Urothelium cell line (cell line): ENCODE measurements around the gene MRPL14.

ENCODE experiments used
- DNase-seq: peaks from one replicate; pipeline ENCODE4 v3.0.0; 2011; ENCODE audit warnings: low spot score, mixed read lengths
- FAIRE-seq: peaks from 2 replicates; lab custom pipeline; 2011; peaks lifted over from hg19 to GRCh38; lab: Jason Lieb, UNC

MRPL14 gene

GRCh38 chr6:44127186-44128019 is at the start of gene MRPL14, which contains the start of gene TMEM63B:
TSS of gene MRPL14 (minus strand) at chr6:44127452. CDS start at chr6:44116611, 10,841 bp downstream.
TSS of gene TMEM63B (plus strand) at chr6:44127554. CDS start at chr6:44134585, 7,031 bp downstream.
- DNase-seq, result peak; percentile 99
- no peak for FAIRE-seq

- no peak for FAIRE-seq
- no peak for DNase-seq
Observed at GRCh38 chr6:44176130-44176761, 49.0 kb upstream of the MRPL14 start.

- no peak for FAIRE-seq
- peak; percentile 82 for DNase-seq
Observed at GRCh38 chr6:44172731-44173500, 45.7 kb upstream of the MRPL14 start.

GRCh38 chr6:44171899-44172546 is 44.8 kb upstream of the MRPL14 start:
- no peak for FAIRE-seq
- no peak for DNase-seq

GRCh38 chr6:44169886-44170570 is 42.8 kb upstream of the MRPL14 start:
- DNase-seq, result no peak
- no peak for FAIRE-seq

GRCh38 chr6:44169154-44169553 is 41.9 kb upstream of the MRPL14 start:
- DNase-seq, result no peak
- FAIRE-seq, result no peak

GRCh38 chr6:44167567-44167966 is 40.3 kb upstream of the MRPL14 start:
- FAIRE-seq (no peak), DNase-seq (no peak)

- no peak for FAIRE-seq
- DNase-seq, result no peak
Observed at GRCh38 chr6:44166591-44167184, 39.4 kb upstream of the MRPL14 start.

GRCh38 chr6:44166116-44166515 is 38.9 kb upstream of the MRPL14 start:
- FAIRE-seq (no peak), DNase-seq (no peak)

- no peak for FAIRE-seq
Observed at GRCh38 chr6:44162876-44163625, 35.8 kb upstream of the MRPL14 start.

GRCh38 chr6:44161997-44162338 is 34.7 kb upstream of the MRPL14 start:
- DNase-seq (no peak), FAIRE-seq (no peak)

More at GRCh38 chr6:44162876-44163625, 35.8 kb upstream of the MRPL14 start:
- DNase-seq, result no peak

- FAIRE-seq, result no peak
- no peak for DNase-seq
Observed at GRCh38 chr6:44158770-44159228, 31.5 kb upstream of the MRPL14 start, which contains the start of gene CAPN11. TSS of gene CAPN11 (plus strand) at chr6:44158820. CDS start at chr6:44158849, 29 bp downstream.

GRCh38 chr6:44157152-44157521 is 29.9 kb upstream of the MRPL14 start:
- no peak for FAIRE-seq
- no peak for DNase-seq

- FAIRE-seq (no peak), DNase-seq (no peak)
Observed at GRCh38 chr6:44156494-44157151, 29.4 kb upstream of the MRPL14 start.

- no peak for FAIRE-seq
- DNase-seq, result no peak
Observed at GRCh38 chr6:44154067-44154466, 26.8 kb upstream of the MRPL14 start.

- FAIRE-seq, result peak; percentile 44
Observed at GRCh38 chr6:44152533-44152932, 25.3 kb upstream of the MRPL14 start.

GRCh38 chr6:44152109-44152461 is 24.8 kb upstream of the MRPL14 start:
- DNase-seq, result no peak
- FAIRE-seq, result no peak

More at GRCh38 chr6:44152533-44152932, 25.3 kb upstream of the MRPL14 start:
- no peak for DNase-seq

- FAIRE-seq (peak; percentile 88), DNase-seq (peak; percentile 82)
Observed at GRCh38 chr6:44151348-44152108, 24.3 kb upstream of the MRPL14 start.
